Keratinocyte (primary cell): ENCODE measurements around the gene ITSN1. TPM values are rescaled to one million over a fixed set of nuclear protein-coding genes. Genes with fewer than 3 reads are reported as not detected.

ENCODE experiments used
- DNase-seq: peaks from one replicate; pipeline ENCODE4 v3.0.0-alpha.2; 2011; ENCODE audit warnings: low read depth, missing footprints, low spot score
- FAIRE-seq: peaks from 2 replicates; lab custom pipeline; 2011; peaks lifted over from hg19 to GRCh38; lab: Jason Lieb, UNC
- H2AFZ ChIP-seq: 2 replicates; pipeline ENCODE4 v1.6.0; 2012; ENCODE audit warnings: low read length, control low read depth, inconsistent platforms; ENCODE audit not compliant: control insufficient read depth
- H3K27ac ChIP-seq: 2 replicates; pipeline ENCODE4 v1.5.1; 2011; ENCODE audit warnings: low read length; ENCODE audit not compliant: control insufficient read depth, insufficient read depth
- H3K27me3 ChIP-seq: 3 replicates; pipeline ENCODE4 v1.6.0; 2011; ENCODE audit warnings: low read length; ENCODE audit not compliant: control insufficient read depth, insufficient read depth; ENCODE audit errors: extremely low read depth
- H3K36me3 ChIP-seq, 2 experiments: 2 replicates in 1 of 2; 3 replicates in 1 of 2; pipeline ENCODE4 v1.5.1; 2011; ENCODE audit warnings: low read length in 2 of 2, mild to moderate bottlenecking in 1 of 2; ENCODE audit not compliant: control insufficient read depth in 2 of 2, insufficient read depth in 2 of 2; ENCODE audit errors: extremely low read depth in 1 of 2
- H3K4me1 ChIP-seq: 3 replicates; pipeline ENCODE4 v1.5.1; 2011; ENCODE audit warnings: low read length; ENCODE audit not compliant: control insufficient read depth, insufficient read depth; ENCODE audit errors: extremely low read depth
- H3K4me2 ChIP-seq: 3 replicates; pipeline ENCODE4 v1.6.0; 2011; ENCODE audit warnings: low read depth, low read length; ENCODE audit not compliant: control insufficient read depth, insufficient read depth; ENCODE audit errors: extremely low read depth
- H3K4me3 ChIP-seq, 3 experiments: fragments of 200-600 bp in 1 of 3; sonication (generic) in 1 of 3; 2 replicates in 2 of 3; 3 replicates in 1 of 3; pipeline ENCODE4 v1.5.1; 2011 to 2016; ENCODE audit warnings: low read length in 3 of 3, mild to moderate bottlenecking in 3 of 3, control low read depth in 2 of 3, inconsistent platforms in 1 of 3, low read depth in 1 of 3, mixed read lengths in 1 of 3, mixed run types in 1 of 3, moderate library complexity in 1 of 3; ENCODE audit not compliant: control insufficient read depth in 2 of 3, insufficient read depth in 2 of 3; ENCODE audit errors: extremely low read depth in 1 of 3
- H3K79me2 ChIP-seq: 2 replicates; pipeline ENCODE4 v1.6.0; 2012; ENCODE audit warnings: low read length; ENCODE audit not compliant: control insufficient read depth, insufficient read depth
- H3K9ac ChIP-seq: 3 replicates; pipeline ENCODE4 v1.6.0; 2011; ENCODE audit warnings: low read length; ENCODE audit not compliant: control insufficient read depth, insufficient read depth; ENCODE audit errors: extremely low read depth
- H3K9me1 ChIP-seq: 3 replicates; pipeline ENCODE4 v1.6.0; 2011; ENCODE audit warnings: low read length; ENCODE audit not compliant: control insufficient read depth, insufficient read depth; ENCODE audit errors: extremely low read depth
- H3K9me3 ChIP-seq: 2 replicates; pipeline ENCODE4 v1.5.1; 2012; ENCODE audit warnings: low read depth, low read length; ENCODE audit not compliant: control insufficient read depth
- H4K20me1 ChIP-seq: 3 replicates; pipeline ENCODE4 v1.6.0; 2011; ENCODE audit warnings: low read length; ENCODE audit not compliant: control insufficient read depth, insufficient read depth; ENCODE audit errors: extremely low read depth
- CTCF ChIP-seq, 3 experiments: IDR thresholded peaks in 1 of 3; conservative IDR thresholded peaks in 1 of 3; optimal IDR thresholded peaks in 1 of 3; 2 replicates in 2 of 3; 3 replicates in 1 of 3; pipeline versions ENCODE3 to v1.5.1; 2011; ENCODE audit warnings: low read length in 3 of 3, mild to moderate bottlenecking in 3 of 3, moderate library complexity in 2 of 3, control low read depth in 1 of 3, inconsistent platforms in 1 of 3; ENCODE audit not compliant: insufficient read depth in 2 of 3; ENCODE audit errors: extremely low read depth in 1 of 3
- EZH2 ChIP-seq: IDR thresholded peaks from one replicate; pipeline ENCODE4 v1.6.1; 2012; ENCODE audit warnings: inconsistent platforms, mild to moderate bottlenecking, low read length, moderate library complexity
- dilution Hi-C: fragments of 300-500 bp; cut with MboI; formaldehyde crosslinking; loops from one replicate; pipeline ENCODE4 v1.7.0; 2020; ENCODE audit warnings: low sequenced_read_pairs; ENCODE audit not compliant: extremely low pct_ligation_motif_present
- polyA plus RNA-seq, 5 experiments: library from polyadenylated mRNA; depleted of rRNA in 3 of 5; stranded (reverse) in 3 of 5; stranded (forward) in 1 of 5; unstranded in 1 of 5; fragments of >200 nt; gene quantifications; 1 replicate in 1 of 5; 2 replicates in 3 of 5; 3 replicates in 1 of 5; pipeline versions ENCODE4 v1.2.1 to v1.2.3, GENCODE V29; 2011 to 2012; ENCODE audit warnings: missing spikeins in 2 of 5, low read depth in 1 of 5, low replicate concordance in 1 of 5

Gene ITSN1
- polyA plus RNA-seq, 1 donor (not counting 4 experiments of a cell fraction or from before 2014, with no cell fraction given), result 34.3 TPM

DNA sequence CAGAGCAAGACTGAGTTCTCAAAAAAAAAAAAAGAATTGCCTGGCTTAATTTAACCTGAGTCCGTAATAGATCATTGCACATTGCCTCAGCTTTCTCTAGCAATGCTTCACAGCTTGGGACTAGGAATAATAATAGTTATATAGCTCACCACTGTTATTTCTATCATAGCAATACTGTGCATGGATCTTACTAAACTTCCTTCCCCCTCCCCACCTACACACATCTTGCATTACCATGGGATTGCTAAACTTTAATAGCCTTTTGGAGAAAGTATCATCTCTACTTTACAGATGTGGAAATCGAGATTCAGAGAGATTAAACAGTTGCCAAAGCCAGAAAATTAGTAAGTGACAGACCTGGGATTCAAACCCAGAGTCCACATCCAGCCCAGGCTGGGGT, 173.9 kb downstream of the ITSN1 start:
- dilution Hi-C loops, result no loop called here
- no peaks in the 10 kb centered on the region for H3K4me1 ChIP-seq
- no peak overlapping the region for H2AFZ ChIP-seq
- no peak overlapping the region for H3K9ac ChIP-seq
- H3K27ac ChIP-seq, result no peak overlapping the region
- no peaks in the 10 kb centered on the region for H3K79me2 ChIP-seq
- H4K20me1 ChIP-seq, result no peaks in the 10 kb centered on the region
- H3K9me1 ChIP-seq, result no peaks in the 10 kb centered on the region
- DNase-seq (no peak), FAIRE-seq (no peak)
- no peak overlapping the region for H3K4me2 ChIP-seq
- H3K4me3 ChIP-seq, result no peak overlapping the region
- no peak for TF ChIP-seq CTCF (optimal IDR thresholded peaks at IDR 0.05 in 1 of 3, IDR thresholded peaks at IDR 0.05 in 1 of 3, conservative IDR thresholded peaks at IDR 0.05 in 1 of 3; ENCODE audit: extremely low read depth in 1 of 3, insufficient read depth in 2 of 3, low read length in 3 of 3)
- TF ChIP-seq EZH2, result no peak
- no peaks in the 10 kb centered on the region for H3K27me3 ChIP-seq
- peaks cover 14 to 24% of the 10 kb centered on the region in 2 experiments for H3K36me3 ChIP-seq
- no peaks in the 10 kb centered on the region for H3K9me3 ChIP-seq

DNA sequence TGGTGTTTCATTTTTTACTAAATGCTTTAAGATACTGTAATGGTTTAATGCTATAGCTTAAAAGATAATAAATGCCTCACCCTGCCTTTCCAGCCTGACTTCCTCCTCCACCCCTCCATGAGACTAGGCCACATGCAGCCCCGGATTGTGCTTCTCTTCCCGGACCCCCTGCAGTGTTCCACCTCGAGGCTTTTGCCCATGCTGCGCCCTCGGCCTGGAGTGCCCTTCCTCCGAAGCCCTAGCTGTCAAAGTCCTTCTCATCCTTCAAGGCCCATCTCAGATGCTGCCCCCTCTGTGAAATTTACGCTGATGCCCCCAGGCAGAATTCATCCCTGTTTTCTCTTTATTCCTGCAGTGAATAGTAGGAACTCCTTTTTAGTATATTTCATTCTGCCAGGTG, 174.8 kb downstream of the ITSN1 start:
- H3K27me3 ChIP-seq, result no peaks in the 10 kb centered on the region
- H3K4me2 ChIP-seq, result no peak overlapping the region
- dilution Hi-C loops, result no loop called here
- DNase-seq, result no peak
- no peaks in the 10 kb centered on the region for H3K79me2 ChIP-seq
- H3K9me1 ChIP-seq, result no peaks in the 10 kb centered on the region
- no peaks in the 10 kb centered on the region for H3K9me3 ChIP-seq
- H3K9ac ChIP-seq, result no peak overlapping the region
- no peak overlapping the region for H3K27ac ChIP-seq
- no peaks in the 10 kb centered on the region for H4K20me1 ChIP-seq
- H2AFZ ChIP-seq, result no peak overlapping the region
- TF ChIP-seq CTCF (optimal IDR thresholded peaks at IDR 0.05 in 1 of 3, IDR thresholded peaks at IDR 0.05 in 1 of 3, conservative IDR thresholded peaks at IDR 0.05 in 1 of 3; ENCODE audit: extremely low read depth in 1 of 3, insufficient read depth in 2 of 3, low read length in 3 of 3) (no peak), EZH2 (no peak)
- no peaks in the 10 kb centered on the region for H3K4me1 ChIP-seq
- peaks cover 14 to 26% of the 10 kb centered on the region in 2 experiments for H3K36me3 ChIP-seq
- no peak for FAIRE-seq
- H3K4me3 ChIP-seq, result no peak overlapping the region
